ENCODE data around the gene NFX1.

Gene NFX1

GRCh38 chr9:33270146-33270545 is 20.2 kb upstream of the NFX1 start:
- DNase-seq (ENCODE audit: insufficient read length) (no peak), FAIRE-seq (no peak)
- no peak for TF ChIP-seq POLR2AphosphoS5 (IDR thresholded peaks at IDR 0.05; ENCODE audit: low read depth, low read length)
- no peak for TF ChIP-seq TAF1 (IDR thresholded peaks at IDR 0.05; ENCODE audit: borderline replicate concordance, low read depth, low read length)
- TF ChIP-seq POLR2A (IDR thresholded peaks at IDR 0.05; ENCODE audit: low read depth, low read length), result no peak

GRCh38 chr9:33272061-33272460 is 18.3 kb upstream of the NFX1 start:
- TF ChIP-seq TAF1 (IDR thresholded peaks at IDR 0.05; ENCODE audit: borderline replicate concordance, low read depth, low read length) (no peak), POLR2AphosphoS5 (IDR thresholded peaks at IDR 0.05; ENCODE audit: low read depth, low read length) (no peak), POLR2A (IDR thresholded peaks at IDR 0.05; ENCODE audit: low read depth, low read length) (no peak)
- FAIRE-seq (no peak), DNase-seq (ENCODE audit: insufficient read length) (no peak)

- FAIRE-seq, result no peak
- TF ChIP-seq TAF1 (IDR thresholded peaks at IDR 0.05; ENCODE audit: borderline replicate concordance, low read depth, low read length) (no peak), POLR2AphosphoS5 (IDR thresholded peaks at IDR 0.05; ENCODE audit: low read depth, low read length) (no peak), POLR2A (IDR thresholded peaks at IDR 0.05; ENCODE audit: low read depth, low read length) (no peak)
- DNase-seq (ENCODE audit: insufficient read length), result no peak
Measured at GRCh38 chr9:33273266-33273971, 16.9 kb upstream of the NFX1 start.

- DNase-seq (ENCODE audit: insufficient read length) (no peak), FAIRE-seq (no peak)
- TF ChIP-seq TAF1 (IDR thresholded peaks at IDR 0.05; ENCODE audit: borderline replicate concordance, low read depth, low read length), result no peak
- TF ChIP-seq POLR2A (IDR thresholded peaks at IDR 0.05; ENCODE audit: low read depth, low read length), result no peak
- TF ChIP-seq POLR2AphosphoS5 (IDR thresholded peaks at IDR 0.05; ENCODE audit: low read depth, low read length), result no peak
Measured at GRCh38 chr9:33273972-33274328, 16.4 kb upstream of the NFX1 start.

GRCh38 chr9:33277484-33277883 is 12.8 kb upstream of the NFX1 start:
- no peak for FAIRE-seq
- TF ChIP-seq POLR2AphosphoS5 (IDR thresholded peaks at IDR 0.05; ENCODE audit: low read depth, low read length), result no peak
- TF ChIP-seq TAF1 (IDR thresholded peaks at IDR 0.05; ENCODE audit: borderline replicate concordance, low read depth, low read length), result no peak
- no peak for TF ChIP-seq POLR2A (IDR thresholded peaks at IDR 0.05; ENCODE audit: low read depth, low read length)

GRCh38 chr9:33285502-33285901 is 4.8 kb upstream of the NFX1 start:
- DNase-seq (ENCODE audit: insufficient read length) (no peak), FAIRE-seq (no peak)
- TF ChIP-seq POLR2AphosphoS5 (IDR thresholded peaks at IDR 0.05; ENCODE audit: low read depth, low read length), result no peak
- no peak for TF ChIP-seq POLR2A (IDR thresholded peaks at IDR 0.05; ENCODE audit: low read depth, low read length)
- no peak for TF ChIP-seq TAF1 (IDR thresholded peaks at IDR 0.05; ENCODE audit: borderline replicate concordance, low read depth, low read length)

More at GRCh38 chr9:33277484-33277883, 12.8 kb upstream of the NFX1 start:
- DNase-seq (ENCODE audit: insufficient read length), result no peak

GRCh38 chr9:33287087-33287490 is 3.2 kb upstream of the NFX1 start:
- TF ChIP-seq TAF1 (IDR thresholded peaks at IDR 0.05; ENCODE audit: borderline replicate concordance, low read depth, low read length), result no peak
- no peak for TF ChIP-seq POLR2AphosphoS5 (IDR thresholded peaks at IDR 0.05; ENCODE audit: low read depth, low read length)
- TF ChIP-seq POLR2A (IDR thresholded peaks at IDR 0.05; ENCODE audit: low read depth, low read length), result no peak
- FAIRE-seq, result peak; percentile 79
- DNase-seq (ENCODE audit: insufficient read length), result no peak

GRCh38 chr9:33288235-33288634 is 2.1 kb upstream of the NFX1 start:
- FAIRE-seq (no peak), DNase-seq (ENCODE audit: insufficient read length) (no peak)
- TF ChIP-seq POLR2AphosphoS5 (IDR thresholded peaks at IDR 0.05; ENCODE audit: low read depth, low read length), result no peak
- TF ChIP-seq TAF1 (IDR thresholded peaks at IDR 0.05; ENCODE audit: borderline replicate concordance, low read depth, low read length), result no peak
- no peak for TF ChIP-seq POLR2A (IDR thresholded peaks at IDR 0.05; ENCODE audit: low read depth, low read length)

- TF ChIP-seq POLR2AphosphoS5 (IDR thresholded peaks at IDR 0.05; ENCODE audit: low read depth, low read length), result no peak
- no peak for FAIRE-seq
- no peak for DNase-seq (ENCODE audit: insufficient read length)
Measured at GRCh38 chr9:33288828-33289483, 1.4 kb upstream of the NFX1 start.

- FAIRE-seq (peak; percentile 27), DNase-seq (ENCODE audit: insufficient read length) (peak; percentile 28)
- no peak for TF ChIP-seq POLR2A (IDR thresholded peaks at IDR 0.05; ENCODE audit: low read depth, low read length)
- TF ChIP-seq TAF1 (IDR thresholded peaks at IDR 0.05; ENCODE audit: borderline replicate concordance, low read depth, low read length), result no peak
- no peak for TF ChIP-seq POLR2AphosphoS5 (IDR thresholded peaks at IDR 0.05; ENCODE audit: low read depth, low read length)
Measured at GRCh38 chr9:33289496-33289895, 820 bp upstream of the NFX1 start.

- DNase-seq (ENCODE audit: insufficient read length) (no peak), FAIRE-seq (no peak)
- no peak for TF ChIP-seq TAF1 (IDR thresholded peaks at IDR 0.05; ENCODE audit: borderline replicate concordance, low read depth, low read length)
- TF ChIP-seq POLR2A (IDR thresholded peaks at IDR 0.05; ENCODE audit: low read depth, low read length), result no peak
- no peak for TF ChIP-seq POLR2AphosphoS5 (IDR thresholded peaks at IDR 0.05; ENCODE audit: low read depth, low read length)
Measured at GRCh38 chr9:33289936-33290246, 425 bp upstream of the NFX1 start.

- no peak for TF ChIP-seq TAF1 (IDR thresholded peaks at IDR 0.05; ENCODE audit: borderline replicate concordance, low read depth, low read length)
- TF ChIP-seq POLR2A (IDR thresholded peaks at IDR 0.05; ENCODE audit: low read depth, low read length), result no peak
- no peak for TF ChIP-seq POLR2AphosphoS5 (IDR thresholded peaks at IDR 0.05; ENCODE audit: low read depth, low read length)
- peak; percentile 42 for FAIRE-seq
Measured at GRCh38 chr9:33291031-33291397, 698 bp downstream of the NFX1 start.

More at GRCh38 chr9:33291031-33291397, 698 bp downstream of the NFX1 start:
- no peak for DNase-seq (ENCODE audit: insufficient read length)
